DND-41 (cell line): ENCODE results near the gene LRP8.

ENCODE experiments used
- CTCF ChIP-seq: IDR thresholded peaks from 2 replicates; pipeline ENCODE4 v1.5.1; 2012; ENCODE audit warnings: borderline replicate concordance, low read length, moderate library complexity, mild to moderate bottlenecking; ENCODE audit not compliant: poor library complexity, severe bottlenecking; ENCODE audit errors: extremely low read depth
- EZH2 ChIP-seq: IDR thresholded peaks from 3 replicates; pipeline ENCODE4 v1.6.1; 2012; ENCODE audit warnings: borderline replicate concordance, low read depth, mild to moderate bottlenecking, moderate library complexity, low read length, inconsistent platforms; ENCODE audit not compliant: severe bottlenecking

DNA sequence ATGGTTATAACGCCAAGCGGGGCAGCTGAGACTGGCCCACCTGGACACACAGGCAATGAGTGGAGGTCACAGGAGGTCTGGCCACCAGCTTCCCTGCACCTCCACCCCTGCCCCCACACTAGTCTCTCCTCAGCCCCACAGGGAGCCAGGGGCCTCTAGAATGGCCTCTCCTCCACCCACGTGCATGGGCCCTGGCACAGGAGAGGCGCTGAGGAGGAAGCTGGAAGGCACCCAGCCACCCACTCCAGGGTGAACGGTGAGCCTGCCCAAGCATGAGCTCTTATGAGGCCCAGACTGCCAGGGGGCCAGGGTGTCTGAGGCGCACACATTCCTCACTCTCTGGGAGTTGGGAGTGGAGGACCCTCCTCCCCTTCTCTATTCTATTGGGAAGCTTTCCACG is 22.2 kb downstream of the LRP8 start:
- TF ChIP-seq EZH2, result no peak
- TF ChIP-seq CTCF, result no peak
